T-helper 9 cell (primary cell): Measurements from ENCODE around the gene GGTA1.
"Not testable (repeated sequence)": the region's sequence is repeated elsewhere in the genome, so short reads cannot be mapped to it uniquely, and the experiment has no call there.

Experiments
- DNase-seq: peaks from one replicate; pipeline ENCODE4 v3.0.0-alpha.2; 2020

The GGTA1 gene

DNA sequence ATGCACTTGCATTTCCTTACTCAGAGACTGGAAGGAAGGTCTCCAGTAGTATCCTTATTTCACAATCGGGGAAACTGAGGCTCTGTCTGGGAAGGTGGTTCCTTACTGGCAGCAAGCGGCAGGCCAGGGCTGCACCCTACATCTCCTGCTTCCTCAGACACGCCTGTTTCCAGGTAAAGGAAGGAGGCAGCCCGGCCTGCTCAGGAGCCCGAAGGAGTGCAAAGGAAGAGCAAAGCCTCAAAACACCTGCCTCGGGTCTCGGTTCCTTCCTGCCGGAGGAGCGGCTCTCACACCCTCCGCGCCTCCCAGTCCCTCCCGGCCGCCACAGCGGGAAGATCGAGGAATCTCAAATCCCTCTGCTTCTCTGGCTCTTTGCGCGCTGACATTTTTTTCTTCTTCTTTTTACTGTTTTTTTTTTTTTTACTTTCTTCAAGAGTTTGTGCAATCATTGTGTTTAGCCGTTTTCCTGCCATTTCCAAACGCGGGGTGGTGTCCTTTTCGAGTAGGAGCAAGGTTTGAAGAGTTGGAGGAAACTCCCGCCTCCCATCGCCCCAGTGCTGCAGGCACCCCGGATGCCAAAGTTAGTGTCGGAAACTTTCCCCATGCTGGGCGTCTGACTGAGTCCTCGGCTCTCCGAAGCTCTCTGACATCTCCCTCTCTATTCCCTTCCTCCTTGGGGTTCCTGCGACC is 1.0 kb downstream of the GGTA1 start:
- no peak for DNase-seq

DNA sequence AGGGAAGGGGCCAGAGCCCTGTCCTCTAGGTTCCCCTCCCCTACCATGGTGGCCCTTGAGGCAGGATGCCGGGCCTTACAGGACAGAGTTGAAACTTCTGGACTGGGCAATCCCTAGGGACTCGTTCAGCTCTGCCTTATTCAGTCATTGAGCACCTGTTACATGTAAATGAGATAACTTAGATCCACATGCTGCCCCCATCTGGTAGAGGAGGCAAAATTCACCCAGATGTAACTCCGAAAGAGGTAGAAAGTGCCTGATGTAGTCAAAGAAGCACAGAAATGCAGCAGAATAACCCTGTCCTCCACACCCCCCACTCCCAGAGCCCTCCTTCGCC is 1.5 kb downstream of the GGTA1 start:
- DNase-seq = no peak

GRCh38 chr9:121495976-121496375 is 3.7 kb downstream of the GGTA1 start:
- DNase-seq = no peak

DNA sequence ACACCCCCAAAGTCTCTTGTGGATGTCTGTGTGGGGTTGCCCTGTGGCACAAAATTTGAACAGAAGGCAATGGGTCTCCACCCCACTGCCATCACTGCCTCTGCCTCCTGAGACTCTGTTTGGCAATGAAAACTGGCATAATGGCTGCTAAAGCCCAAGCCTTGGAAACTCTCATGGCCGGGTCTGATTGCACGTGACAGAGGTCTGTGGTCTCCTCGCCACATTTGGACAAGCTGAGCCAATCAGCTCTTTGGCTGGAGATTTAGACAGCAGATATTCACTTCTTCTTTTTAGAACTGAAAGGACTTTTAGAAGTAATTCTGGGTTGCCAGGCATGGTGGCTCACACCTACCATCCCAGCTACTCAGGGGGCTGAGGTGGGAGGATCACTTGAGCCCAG is 5.5 kb downstream of the GGTA1 start:
- DNase-seq = no peak

DNA sequence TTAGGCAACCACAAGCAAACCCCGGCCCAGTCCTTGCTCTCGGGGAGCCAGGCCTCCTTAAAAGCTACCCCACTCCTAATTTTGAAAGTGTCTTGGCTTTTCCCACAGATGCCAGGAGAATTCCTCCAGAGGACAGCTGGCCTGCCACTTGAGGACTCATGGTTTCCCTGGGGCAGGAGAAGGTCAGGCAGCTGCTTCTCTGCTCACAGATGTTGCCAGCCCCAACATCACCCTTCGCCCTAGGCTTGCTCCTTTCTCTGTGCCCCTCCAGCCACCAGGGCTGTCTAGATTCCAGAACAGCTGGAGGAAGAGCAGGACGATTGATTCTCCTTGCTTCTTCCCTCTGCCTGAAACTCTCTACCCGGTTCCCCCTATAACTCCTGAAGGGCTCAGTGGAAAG is 8.5 kb downstream of the GGTA1 start:
- no peak for DNase-seq

GRCh38 chr9:121489344-121489743 is 10.3 kb downstream of the GGTA1 start:
- DNase-seq = no peak

DNA sequence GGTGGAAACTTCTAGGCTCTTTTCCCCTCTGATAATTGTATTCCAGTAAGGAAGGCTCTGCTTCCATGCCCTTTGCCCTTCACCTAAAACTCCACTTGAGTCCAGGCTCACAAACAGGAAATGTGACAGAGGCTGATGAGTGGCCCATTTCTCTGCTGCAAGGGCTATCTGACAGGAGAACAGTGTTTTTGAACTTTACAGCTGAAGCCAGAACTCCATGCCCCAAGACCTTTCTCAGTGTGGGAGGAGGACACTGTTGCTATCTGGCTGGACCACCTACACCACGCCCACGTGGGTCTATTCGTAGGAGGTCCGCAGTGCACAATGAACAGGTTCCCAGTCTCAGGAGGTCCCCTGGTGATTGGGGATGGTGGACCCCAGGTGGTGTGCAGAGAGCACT is 13.6 kb downstream of the GGTA1 start:
- no peak for DNase-seq

- DNase-seq = no peak
Observed at GRCh38 chr9:121485623-121486022, 14.0 kb downstream of the GGTA1 start.

DNA sequence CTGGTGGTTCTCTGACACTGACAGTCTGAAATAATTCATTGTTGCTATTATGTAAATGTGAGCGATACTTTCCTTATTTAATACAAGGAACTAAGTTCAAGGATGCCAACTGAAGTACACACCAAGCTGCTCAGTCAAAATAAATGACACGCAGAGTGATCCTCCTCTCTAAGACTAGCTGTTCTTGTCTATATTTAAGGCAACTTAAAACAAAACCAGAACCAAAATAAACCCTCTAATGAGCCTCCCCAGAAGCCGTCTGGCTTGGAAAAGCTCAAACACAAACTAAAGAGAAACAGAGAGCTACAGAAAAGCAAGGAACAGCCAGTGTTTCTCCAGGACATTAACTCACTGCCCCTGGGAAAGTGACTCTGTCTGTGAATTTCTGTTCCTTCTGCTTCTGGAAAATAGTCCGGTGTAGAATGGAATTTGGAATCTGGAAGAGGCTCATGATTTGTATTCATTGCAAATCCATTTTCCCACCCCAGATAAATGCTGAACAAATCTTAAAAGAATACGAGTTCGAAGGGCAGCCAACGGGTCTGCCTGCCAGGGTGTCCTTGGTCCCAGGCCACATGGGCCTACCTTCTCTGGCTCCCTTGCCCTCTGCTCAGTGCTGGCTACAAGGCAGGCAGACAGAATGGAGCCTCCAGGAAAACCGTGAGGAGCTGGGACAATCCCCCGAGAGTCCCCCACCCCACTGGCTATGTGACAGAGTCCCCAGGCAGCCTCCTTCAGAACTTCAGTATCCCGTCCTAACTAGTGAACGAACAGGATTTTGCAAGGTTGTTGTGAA is 14.8 kb downstream of the GGTA1 start:
- no peak for DNase-seq

- no peak for DNase-seq
Observed at GRCh38 chr9:121483473-121484031, 16.1 kb downstream of the GGTA1 start.

- DNase-seq = no peak
Observed at GRCh38 chr9:121483049-121483448, 16.6 kb downstream of the GGTA1 start.

- no peak for DNase-seq
Observed at GRCh38 chr9:121478816-121479676, 20.6 kb downstream of the GGTA1 start.

GRCh38 chr9:121476156-121476555 is 23.5 kb downstream of the GGTA1 start:
- DNase-seq = no peak

DNA sequence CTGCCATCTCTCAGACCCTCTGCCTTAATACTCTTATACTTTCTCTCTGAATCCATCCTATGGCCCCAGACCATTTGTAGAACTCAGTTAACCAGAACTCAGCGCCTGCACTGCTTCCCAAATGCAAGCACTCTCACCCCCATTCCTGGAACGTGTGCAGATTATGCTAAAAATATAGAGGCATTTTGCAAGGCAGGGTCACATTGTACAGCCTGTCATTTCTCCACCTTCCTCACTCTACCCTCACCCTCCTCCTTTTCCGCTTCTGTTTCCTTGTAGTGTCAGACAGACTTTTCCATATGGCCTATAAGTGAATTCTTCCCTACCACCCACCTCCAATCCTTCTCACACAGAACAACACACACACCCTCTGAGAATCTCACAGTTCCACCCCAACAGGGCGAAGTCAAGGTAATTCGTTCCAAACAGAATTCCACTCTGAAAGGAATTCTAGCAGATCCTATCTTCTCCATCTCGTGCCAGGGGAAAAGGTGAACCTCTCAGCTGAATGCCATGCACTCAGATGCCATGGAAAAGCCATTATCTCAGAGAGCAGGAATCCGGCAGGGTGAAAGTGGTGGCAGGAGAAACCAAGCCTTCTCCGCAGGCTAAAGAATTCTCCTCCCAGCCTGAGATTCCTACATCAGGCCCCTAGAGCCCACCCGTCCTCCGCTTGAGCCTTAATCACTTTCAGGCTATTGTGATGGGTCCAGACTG is 25.3 kb downstream of the GGTA1 start:
- no peak for DNase-seq

DNA sequence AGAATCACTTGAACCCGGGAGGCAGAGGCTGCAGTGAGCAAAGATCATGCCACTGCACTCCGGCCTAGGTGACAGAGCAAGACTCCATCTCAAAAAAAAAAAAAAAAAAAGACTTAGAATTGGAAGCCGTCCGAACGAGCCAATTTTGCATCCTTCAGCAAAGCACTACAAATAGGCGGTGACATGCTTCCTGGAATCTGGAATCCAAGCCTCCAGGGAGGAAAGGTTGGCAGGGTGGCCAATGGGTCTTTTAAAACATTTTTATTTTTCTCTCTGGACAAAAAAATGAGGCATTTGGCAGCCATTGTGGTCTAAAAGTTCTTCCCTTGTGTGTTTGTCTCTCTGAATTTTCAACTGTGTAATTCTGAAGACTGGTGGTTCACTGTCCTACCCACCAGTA is 26.4 kb downstream of the GGTA1 start:
- DNase-seq = no peak

- no peak for DNase-seq
Observed at GRCh38 chr9:121472446-121472845, 27.2 kb downstream of the GGTA1 start.

DNA sequence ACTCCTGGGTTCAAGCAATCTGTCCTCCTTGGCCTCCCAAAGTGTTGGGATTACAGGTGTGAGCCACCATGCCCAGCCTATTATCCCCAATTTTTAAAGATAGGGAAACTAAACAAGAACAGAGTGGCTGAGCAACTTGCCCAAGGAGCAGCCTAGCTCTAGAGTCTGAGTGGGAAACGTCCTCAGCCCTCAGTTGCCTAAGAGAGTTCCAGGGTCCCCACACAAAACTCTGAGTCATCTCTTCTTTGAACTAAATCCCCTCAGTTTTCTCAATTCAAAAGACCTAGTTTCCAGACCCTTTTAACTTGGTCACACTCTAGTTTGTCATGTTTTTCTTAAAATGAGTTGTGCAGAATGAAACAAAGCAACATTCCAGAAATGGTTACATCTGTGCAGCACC is 33.5 kb downstream of the GGTA1 start:
- no peak for DNase-seq

DNA sequence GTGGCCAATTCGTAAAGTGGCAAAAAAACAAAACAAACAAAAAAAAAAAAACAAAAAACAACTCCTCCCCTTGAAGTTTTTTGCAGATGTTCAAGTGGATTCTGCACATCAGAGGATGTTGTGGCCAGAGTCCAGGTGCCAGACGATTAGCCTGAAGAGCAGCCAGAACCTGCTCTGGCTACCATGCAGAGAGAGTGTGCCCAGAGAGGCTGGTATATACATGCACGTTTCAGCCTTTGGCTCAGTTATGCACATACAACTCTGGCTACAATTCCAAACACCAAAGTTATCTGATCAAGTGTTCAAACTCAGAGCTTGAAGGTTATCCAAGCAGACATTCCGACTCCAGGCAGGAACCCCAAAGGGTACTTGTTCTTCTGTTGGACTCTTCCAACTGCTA is 34.7 kb downstream of the GGTA1 start:
- DNase-seq = no peak

DNA sequence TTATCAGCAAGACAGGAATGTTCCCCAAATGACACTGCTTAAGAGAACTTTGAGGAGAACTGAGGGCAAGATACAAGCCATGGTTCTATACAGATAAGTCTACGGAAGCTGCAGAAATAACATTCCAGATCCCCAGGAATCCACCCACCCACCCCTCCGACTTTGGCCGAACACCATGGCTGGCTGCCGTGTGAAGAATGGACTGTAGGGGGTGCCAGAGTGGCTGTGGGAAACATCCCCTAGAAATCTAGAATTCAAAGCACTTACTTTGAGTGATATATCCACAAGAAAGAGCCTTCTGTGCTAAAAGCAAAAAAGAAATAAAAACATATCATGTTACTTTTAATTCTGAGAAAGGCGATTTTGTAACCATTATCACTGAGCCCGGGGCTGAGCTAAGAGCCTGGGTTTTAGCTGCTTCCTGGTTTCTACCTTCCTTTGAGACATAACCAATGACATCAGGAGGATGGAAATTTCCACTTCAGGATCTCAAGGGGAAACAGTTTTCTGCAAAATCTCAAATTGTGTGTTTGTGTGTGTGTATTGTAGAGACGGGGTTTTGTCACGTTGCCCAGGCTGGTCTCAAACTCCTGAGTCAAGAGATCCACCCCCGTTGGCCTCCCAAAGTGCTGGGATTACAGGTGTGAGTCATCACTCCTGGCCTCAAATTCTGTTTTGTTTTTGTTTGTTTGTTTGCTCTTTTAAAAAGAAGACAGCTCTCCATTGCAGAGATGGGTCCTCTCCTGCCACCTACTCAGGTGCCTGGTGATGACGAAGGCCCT is 36.4 kb downstream of the GGTA1 start:
- no peak for DNase-seq

GRCh38 chr9:121459513-121459912 is 40.1 kb downstream of the GGTA1 start:
- no peak for DNase-seq

DNA sequence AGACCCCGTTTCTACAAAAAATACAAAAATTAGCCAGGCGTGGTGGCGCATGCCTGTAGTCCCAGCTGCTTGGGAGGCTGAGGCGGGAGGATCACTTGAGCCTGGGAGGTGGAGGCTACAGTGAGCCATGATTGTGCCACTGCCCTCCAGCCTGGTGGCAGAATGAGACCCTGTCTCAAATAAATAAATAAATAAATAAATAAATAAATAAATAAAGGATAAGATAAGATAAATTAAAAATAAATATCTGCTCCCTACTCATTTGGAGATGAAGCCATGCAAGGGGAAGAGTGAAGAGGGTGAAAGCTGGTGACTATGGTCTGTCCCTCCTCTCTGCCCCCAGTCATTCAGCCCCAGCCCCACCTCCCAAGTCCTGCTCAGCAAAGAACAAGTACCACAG is 41.2 kb downstream of the GGTA1 start:
- DNase-seq = not testable (repeated sequence)
